ENCODE data around the gene COL19A1.

DNA sequence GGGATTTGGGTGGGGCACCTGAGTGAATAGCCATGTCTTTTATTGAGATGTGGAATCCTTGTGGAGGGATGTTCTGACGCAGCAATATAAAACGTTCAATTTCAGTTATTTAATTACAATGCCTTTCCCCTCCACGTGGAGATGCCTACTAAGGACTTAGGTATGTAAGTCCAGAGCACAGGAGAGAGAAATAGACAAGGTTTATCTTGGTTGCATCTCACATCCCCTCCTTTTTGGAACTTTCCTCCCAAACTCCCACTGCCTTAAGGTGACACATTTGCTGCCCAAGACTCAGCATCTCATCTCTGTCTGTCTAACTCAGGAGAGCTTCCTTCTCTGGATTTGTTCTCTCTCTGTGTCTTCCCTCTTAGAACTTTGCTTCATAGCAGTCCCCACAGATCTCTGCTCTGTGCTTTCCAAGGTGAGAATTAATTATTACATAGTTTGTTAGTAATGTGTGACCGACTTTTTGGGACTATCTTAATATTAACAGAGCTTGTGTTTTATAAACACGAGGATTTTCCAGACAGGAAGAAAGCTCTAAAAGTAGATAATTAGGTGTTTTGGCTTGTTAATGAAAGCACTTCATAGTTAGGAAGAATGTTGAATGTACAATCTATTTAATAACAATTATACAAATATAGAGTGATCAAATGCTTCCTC, 52.6 kb downstream of the COL19A1 start:
- TF ChIP-seq, protein P1, sequence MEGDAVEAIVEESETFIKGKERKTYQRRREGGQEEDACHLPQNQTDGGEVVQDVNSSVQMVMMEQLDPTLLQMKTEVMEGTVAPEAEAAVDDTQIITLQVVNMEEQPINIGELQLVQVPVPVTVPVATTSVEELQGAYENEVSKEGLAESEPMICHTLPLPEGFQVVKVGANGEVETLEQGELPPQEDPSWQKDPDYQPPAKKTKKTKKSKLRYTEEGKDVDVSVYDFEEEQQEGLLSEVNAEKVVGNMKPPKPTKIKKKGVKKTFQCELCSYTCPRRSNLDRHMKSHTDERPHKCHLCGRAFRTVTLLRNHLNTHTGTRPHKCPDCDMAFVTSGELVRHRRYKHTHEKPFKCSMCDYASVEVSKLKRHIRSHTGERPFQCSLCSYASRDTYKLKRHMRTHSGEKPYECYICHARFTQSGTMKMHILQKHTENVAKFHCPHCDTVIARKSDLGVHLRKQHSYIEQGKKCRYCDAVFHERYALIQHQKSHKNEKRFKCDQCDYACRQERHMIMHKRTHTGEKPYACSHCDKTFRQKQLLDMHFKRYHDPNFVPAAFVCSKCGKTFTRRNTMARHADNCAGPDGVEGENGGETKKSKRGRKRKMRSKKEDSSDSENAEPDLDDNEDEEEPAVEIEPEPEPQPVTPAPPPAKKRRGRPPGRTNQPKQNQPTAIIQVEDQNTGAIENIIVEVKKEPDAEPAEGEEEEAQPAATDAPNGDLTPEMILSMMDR (IDR thresholded peaks at IDR 0.05) = no peak
- TF ChIP-seq ZFX (IDR thresholded peaks at IDR 0.05; ENCODE audit: borderline replicate concordance) = no peak
